ENCODE data around the gene ASCL1. TPM values are rescaled to one million over a fixed set of nuclear protein-coding genes. Genes with fewer than 3 reads are reported as not detected.

The ASCL1 gene
- total RNA-seq, 1 donor from 2014 or later = not detected

DNA sequence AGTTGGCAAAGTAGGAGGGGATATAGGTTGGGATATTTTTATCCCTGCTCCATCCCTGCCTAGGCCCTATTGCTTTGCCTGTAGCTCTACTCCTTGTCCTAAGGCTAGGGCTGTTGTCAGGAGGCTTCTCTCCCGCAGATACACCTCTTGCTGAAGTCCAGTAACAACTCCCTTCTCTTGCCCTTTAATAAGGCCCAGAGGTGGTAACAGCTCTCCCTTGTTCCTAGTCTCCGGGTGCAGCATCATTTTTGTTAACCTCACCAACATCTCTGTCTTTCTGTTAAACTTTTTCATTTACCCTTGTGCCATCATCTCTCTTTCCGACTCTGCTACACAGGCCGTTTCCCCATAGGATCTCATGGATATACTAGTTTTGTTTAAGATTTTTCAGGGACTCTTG lies 6.3 kb downstream of the ASCL1 start:
- Histone ChIP-seq H3K27me3 (no peaks in the 10 kb centered on the region), H3K36me3 (no peaks in the 10 kb centered on the region), H3K4me3 (no peak overlapping the region), H3K27ac (no peak overlapping the region), H3K9me3 (no peaks in the 10 kb centered on the region), H3K4me1 (no peaks in the 10 kb centered on the region)
- intact Hi-C loops (cut with DNase I) = no loop called here
- DNase-seq (ENCODE audit: low spot score in 2 of 2) = no peak
- TF ChIP-seq, protein P1, sequence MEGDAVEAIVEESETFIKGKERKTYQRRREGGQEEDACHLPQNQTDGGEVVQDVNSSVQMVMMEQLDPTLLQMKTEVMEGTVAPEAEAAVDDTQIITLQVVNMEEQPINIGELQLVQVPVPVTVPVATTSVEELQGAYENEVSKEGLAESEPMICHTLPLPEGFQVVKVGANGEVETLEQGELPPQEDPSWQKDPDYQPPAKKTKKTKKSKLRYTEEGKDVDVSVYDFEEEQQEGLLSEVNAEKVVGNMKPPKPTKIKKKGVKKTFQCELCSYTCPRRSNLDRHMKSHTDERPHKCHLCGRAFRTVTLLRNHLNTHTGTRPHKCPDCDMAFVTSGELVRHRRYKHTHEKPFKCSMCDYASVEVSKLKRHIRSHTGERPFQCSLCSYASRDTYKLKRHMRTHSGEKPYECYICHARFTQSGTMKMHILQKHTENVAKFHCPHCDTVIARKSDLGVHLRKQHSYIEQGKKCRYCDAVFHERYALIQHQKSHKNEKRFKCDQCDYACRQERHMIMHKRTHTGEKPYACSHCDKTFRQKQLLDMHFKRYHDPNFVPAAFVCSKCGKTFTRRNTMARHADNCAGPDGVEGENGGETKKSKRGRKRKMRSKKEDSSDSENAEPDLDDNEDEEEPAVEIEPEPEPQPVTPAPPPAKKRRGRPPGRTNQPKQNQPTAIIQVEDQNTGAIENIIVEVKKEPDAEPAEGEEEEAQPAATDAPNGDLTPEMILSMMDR (IDR thresholded peaks at IDR 0.05) = no peak

- Histone ChIP-seq H3K27ac (no peak overlapping the region), H3K36me3 (no peaks in the 10 kb centered on the region), H3K27me3 (no peaks in the 10 kb centered on the region), H3K4me3 (no peak overlapping the region), H3K9me3 (no peaks in the 10 kb centered on the region), H3K4me1 (no peaks in the 10 kb centered on the region)
- DNase-seq (ENCODE audit: low spot score in 2 of 2) = no peak
- TF ChIP-seq, protein P1 (IDR thresholded peaks at IDR 0.05) = no peak
- intact Hi-C loops (cut with DNase I) = no loop called here
Measured at GRCh38 chr12:102964872-102965271, 7.4 kb downstream of the ASCL1 start.

DNA sequence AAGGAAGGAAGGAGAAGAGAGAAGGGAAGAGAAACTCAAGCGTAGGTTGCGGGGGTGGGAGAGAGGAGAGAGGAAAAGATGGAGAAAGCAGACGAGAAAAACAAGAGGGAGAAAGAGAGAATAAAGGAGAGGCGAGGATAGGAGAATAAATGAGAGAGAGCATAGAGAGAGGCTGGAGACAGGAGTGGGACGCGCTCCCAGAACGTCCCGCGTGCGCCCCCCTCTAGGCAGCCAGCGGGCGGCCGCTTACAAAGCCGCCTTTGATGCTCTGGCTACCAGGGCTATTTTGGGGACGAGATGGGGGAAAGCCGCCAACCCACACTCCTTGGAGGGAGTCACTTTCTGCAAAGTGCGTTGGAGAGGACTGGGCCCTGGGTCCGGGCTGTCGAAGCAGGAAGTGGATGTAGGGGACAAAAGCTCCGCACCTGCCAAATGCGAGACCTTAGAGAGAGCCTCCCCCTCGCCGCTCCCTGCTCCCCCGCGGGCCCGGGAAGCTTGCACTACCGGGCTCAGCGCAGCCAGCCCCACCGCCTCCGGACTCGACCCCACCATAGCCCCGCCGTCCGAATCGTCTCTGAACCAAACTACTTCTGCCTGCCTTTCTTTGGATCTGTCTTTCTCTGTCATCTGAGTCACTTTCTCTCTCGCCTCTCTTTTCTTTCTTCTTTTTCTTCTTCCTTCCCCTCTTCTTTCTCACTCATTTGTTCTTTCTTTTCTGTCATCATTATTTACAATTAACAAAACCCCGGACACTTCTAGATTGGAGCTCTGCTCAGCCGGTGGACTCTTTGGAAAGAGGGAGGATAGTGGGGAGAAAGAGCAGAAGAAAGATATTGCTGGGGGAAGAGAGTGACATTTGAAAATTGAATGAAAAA lies 8.0 kb downstream of the ASCL1 start:
- H3K4me3 ChIP-seq = no peak overlapping the region
- intact Hi-C loops (cut with DNase I) = no loop called here
- no peak for DNase-seq (ENCODE audit: low spot score in 2 of 2)
- H3K9me3 ChIP-seq = no peaks in the 10 kb centered on the region
- no peaks in the 10 kb centered on the region for H3K36me3 ChIP-seq
- TF ChIP-seq, protein P1 (IDR thresholded peaks at IDR 0.05) = no peak
- no peak overlapping the region for H3K27ac ChIP-seq
- no peaks in the 10 kb centered on the region for H3K27me3 ChIP-seq
- H3K4me1 ChIP-seq = no peaks in the 10 kb centered on the region

GRCh38 chr12:102966200-102966863 lies 8.9 kb downstream of the ASCL1 start:
- no peaks in the 10 kb centered on the region for H3K27me3 ChIP-seq

GRCh38 chr12:102970780-102971179 lies 13.3 kb downstream of the ASCL1 start:
- H3K4me1 ChIP-seq = no peaks in the 10 kb centered on the region
- TF ChIP-seq, protein P1 (IDR thresholded peaks at IDR 0.05) = no peak
- no peak overlapping the region for H3K4me3 ChIP-seq
- H3K27me3 ChIP-seq = no peaks in the 10 kb centered on the region
- no peaks in the 10 kb centered on the region for H3K9me3 ChIP-seq
- no peaks in the 10 kb centered on the region for H3K36me3 ChIP-seq
- no peak overlapping the region for H3K27ac ChIP-seq
- intact Hi-C loops (cut with DNase I) = no loop called here
- no peak for DNase-seq (ENCODE audit: low spot score in 2 of 2)

More at GRCh38 chr12:102966200-102966863, 8.9 kb downstream of the ASCL1 start:
- Histone ChIP-seq H3K9me3 (no peaks in the 10 kb centered on the region), H3K27ac (no peak overlapping the region), H3K4me1 (no peaks in the 10 kb centered on the region), H3K36me3 (no peaks in the 10 kb centered on the region), H3K4me3 (no peak overlapping the region)
- DNase-seq (ENCODE audit: low spot score in 2 of 2) = no peak
- TF ChIP-seq, protein P1 (IDR thresholded peaks at IDR 0.05) = no peak
- intact Hi-C loops (cut with DNase I) = no loop called here
